Measurements from ENCODE around the gene TACR1. TPM values are rescaled to one million over a fixed set of nuclear protein-coding genes. Genes with fewer than 3 reads are reported as not detected.

Gene TACR1
- total RNA-seq, 1 experiment from 2014 or later = not detected

DNA sequence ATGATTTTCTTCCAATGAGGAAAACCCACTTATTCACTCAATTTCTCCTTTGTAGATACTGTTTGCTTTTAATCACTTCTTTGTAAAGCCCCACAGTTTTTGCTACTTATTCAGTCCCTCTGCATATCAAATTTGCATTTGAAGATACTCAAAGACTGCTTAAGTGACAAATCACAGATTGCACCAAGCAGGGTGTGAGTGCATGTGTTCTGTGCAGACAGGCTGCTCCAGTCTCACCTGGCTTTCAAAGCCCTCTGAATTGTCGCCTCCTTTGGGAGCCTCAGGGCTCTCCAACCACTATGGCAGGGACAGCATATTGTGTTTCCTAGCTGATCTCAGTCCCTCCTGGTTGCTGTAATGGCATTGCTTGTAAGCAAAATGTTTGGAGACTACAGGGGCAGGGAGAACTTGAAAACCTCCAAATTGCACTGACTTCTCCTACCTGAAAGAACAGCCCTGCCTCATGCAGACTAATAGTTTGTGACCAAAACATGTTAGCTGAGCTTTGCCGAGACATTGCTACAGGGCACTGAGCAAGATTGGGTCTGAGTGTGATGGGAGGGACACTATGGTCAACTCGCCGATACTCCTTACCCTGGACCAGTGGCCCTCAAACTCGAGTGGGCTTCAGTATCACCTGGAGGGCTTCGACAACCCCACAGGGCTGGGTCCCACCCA lies 144.0 kb downstream of the TACR1 start (continued):
- TF ChIP-seq, protein P1, sequence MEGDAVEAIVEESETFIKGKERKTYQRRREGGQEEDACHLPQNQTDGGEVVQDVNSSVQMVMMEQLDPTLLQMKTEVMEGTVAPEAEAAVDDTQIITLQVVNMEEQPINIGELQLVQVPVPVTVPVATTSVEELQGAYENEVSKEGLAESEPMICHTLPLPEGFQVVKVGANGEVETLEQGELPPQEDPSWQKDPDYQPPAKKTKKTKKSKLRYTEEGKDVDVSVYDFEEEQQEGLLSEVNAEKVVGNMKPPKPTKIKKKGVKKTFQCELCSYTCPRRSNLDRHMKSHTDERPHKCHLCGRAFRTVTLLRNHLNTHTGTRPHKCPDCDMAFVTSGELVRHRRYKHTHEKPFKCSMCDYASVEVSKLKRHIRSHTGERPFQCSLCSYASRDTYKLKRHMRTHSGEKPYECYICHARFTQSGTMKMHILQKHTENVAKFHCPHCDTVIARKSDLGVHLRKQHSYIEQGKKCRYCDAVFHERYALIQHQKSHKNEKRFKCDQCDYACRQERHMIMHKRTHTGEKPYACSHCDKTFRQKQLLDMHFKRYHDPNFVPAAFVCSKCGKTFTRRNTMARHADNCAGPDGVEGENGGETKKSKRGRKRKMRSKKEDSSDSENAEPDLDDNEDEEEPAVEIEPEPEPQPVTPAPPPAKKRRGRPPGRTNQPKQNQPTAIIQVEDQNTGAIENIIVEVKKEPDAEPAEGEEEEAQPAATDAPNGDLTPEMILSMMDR (IDR thresholded peaks at IDR 0.05 in 2 of 3, conservative IDR thresholded peaks at IDR 0.05 in 1 of 3; ENCODE audit: borderline replicate concordance in 1 of 3, insufficient read depth in 1 of 3, low read depth in 2 of 3, low read length in 2 of 3) = no peak
- TF ChIP-seq, protein P2, sequence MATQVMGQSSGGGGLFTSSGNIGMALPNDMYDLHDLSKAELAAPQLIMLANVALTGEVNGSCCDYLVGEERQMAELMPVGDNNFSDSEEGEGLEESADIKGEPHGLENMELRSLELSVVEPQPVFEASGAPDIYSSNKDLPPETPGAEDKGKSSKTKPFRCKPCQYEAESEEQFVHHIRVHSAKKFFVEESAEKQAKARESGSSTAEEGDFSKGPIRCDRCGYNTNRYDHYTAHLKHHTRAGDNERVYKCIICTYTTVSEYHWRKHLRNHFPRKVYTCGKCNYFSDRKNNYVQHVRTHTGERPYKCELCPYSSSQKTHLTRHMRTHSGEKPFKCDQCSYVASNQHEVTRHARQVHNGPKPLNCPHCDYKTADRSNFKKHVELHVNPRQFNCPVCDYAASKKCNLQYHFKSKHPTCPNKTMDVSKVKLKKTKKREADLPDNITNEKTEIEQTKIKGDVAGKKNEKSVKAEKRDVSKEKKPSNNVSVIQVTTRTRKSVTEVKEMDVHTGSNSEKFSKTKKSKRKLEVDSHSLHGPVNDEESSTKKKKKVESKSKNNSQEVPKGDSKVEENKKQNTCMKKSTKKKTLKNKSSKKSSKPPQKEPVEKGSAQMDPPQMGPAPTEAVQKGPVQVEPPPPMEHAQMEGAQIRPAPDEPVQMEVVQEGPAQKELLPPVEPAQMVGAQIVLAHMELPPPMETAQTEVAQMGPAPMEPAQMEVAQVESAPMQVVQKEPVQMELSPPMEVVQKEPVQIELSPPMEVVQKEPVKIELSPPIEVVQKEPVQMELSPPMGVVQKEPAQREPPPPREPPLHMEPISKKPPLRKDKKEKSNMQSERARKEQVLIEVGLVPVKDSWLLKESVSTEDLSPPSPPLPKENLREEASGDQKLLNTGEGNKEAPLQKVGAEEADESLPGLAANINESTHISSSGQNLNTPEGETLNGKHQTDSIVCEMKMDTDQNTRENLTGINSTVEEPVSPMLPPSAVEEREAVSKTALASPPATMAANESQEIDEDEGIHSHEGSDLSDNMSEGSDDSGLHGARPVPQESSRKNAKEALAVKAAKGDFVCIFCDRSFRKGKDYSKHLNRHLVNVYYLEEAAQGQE (IDR thresholded peaks at IDR 0.05; ENCODE audit: low read depth) = no peak
- no peak for TF ChIP-seq POLR2AphosphoS5 (IDR thresholded peaks at IDR 0.05; ENCODE audit: low read depth, low read length)
- TF ChIP-seq ZNF274 (IDR thresholded peaks at IDR 0.05; ENCODE audit: low read depth, low read length) = no peak

DNA sequence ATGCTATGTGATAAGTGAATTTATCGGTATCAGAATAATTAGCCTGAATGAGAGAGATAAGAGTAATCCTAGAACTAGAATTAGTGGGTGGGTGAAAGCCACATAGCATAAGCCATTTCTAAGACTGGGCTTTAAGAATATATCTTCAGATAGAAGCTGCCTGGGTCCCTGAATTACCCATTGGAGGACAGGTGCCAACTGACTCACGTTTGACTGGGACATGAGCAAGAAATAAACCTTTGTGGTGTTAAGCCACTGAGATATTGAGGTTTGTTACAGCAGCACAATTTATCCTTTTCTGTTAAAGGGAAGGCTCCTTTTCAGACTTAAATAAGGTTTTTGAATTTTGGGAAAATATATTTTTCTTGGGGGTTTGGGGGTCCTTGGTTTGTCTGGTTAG lies 145.0 kb downstream of the TACR1 start:
- Histone ChIP-seq H3K9me3 (ENCODE audit: control insufficient read depth in 1 of 2, insufficient read depth in 1 of 2, low read depth in 1 of 2, low read length in 2 of 2) (no peaks in the 10 kb centered on the region), H3K79me2 (ENCODE audit: insufficient read depth, low read length) (no peaks in the 10 kb centered on the region), H3K27ac (ENCODE audit: low read depth, low read length) (no peak overlapping the region), H3K4me3 (replicated peaks in 1 of 2; ENCODE audit: low read depth in 1 of 2, low read length in 2 of 2) (no peak overlapping the region), H4K20me1 (ENCODE audit: insufficient read depth) (no peaks in the 10 kb centered on the region), H3K9ac (ENCODE audit: low read length) (no peak overlapping the region), H3K9me2 (ENCODE audit: insufficient read depth) (no peaks in the 10 kb centered on the region), H3K27me3 (ENCODE audit: insufficient read depth, low read length) (peaks cover 10% of the 10 kb centered on the region; the same call in 1 of the 2 replicates), H3K4me2 (ENCODE audit: low read length) (no peak overlapping the region), H3K4me1 (ENCODE audit: control insufficient read depth in 1 of 2, insufficient read depth in 2 of 2, low read length in 2 of 2) (no peaks in the 10 kb centered on the region), H2AFZ (ENCODE audit: low read depth, low read length, poor library complexity, severe bottlenecking) (no peak overlapping the region), H3K36me3 (ENCODE audit: control insufficient read depth in 1 of 2, insufficient read depth in 2 of 2, low read length in 2 of 2) (no peaks in the 10 kb centered on the region)
- RAD21 ChIA-PET (ENCODE audit: low non-redundant PET in 1 of 2, low total read pairs in 2 of 2, uncharacterized antibody in 2 of 2, unreplicated experiment in 2 of 2) = no interaction called here
- POLR2A ChIA-PET = no interaction called here
- intact Hi-C loops (cut with micrococcal nuclease) = loop anchor here (10.0 kb wide), 2 partner anchors 119 to 359 kb away; no protein-coding TSS in a partner anchor
- CTCF ChIA-PET = no interaction called here
- no TSS peak for BruUV-seq (replicated peaks)
- ATAC-seq (no peak), DNase-seq (ENCODE audit: low read depth, low spot score) (no peak)
- no peak for TF ChIP-seq POLR2A (IDR thresholded peaks at IDR 0.05; ENCODE audit: borderline replicate concordance, extremely low read depth, insufficient read depth, insufficient read length)
- TF ChIP-seq, protein P3, sequence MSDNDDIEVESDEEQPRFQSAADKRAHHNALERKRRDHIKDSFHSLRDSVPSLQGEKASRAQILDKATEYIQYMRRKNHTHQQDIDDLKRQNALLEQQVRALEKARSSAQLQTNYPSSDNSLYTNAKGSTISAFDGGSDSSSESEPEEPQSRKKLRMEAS (IDR thresholded peaks at IDR 0.05) = no peak
- no peak for TF ChIP-seq SIN3A (IDR thresholded peaks at IDR 0.05; ENCODE audit: low read depth)
- TF ChIP-seq, protein P4, sequence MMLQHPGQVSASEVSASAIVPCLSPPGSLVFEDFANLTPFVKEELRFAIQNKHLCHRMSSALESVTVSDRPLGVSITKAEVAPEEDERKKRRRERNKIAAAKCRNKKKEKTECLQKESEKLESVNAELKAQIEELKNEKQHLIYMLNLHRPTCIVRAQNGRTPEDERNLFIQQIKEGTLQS (IDR thresholded peaks at IDR 0.05) = no peak
- no peak for TF ChIP-seq SP1 (IDR thresholded peaks at IDR 0.05; ENCODE audit: low read depth)
- no peak for TF ChIP-seq EZH2phosphoT487 (IDR thresholded peaks at IDR 0.05; ENCODE audit: borderline replicate concordance)
- TF ChIP-seq CBX3 (IDR thresholded peaks at IDR 0.05; ENCODE audit: low read depth) = no peak
- no peak for TF ChIP-seq TCF7L2 (IDR thresholded peaks at IDR 0.05; ENCODE audit: borderline replicate concordance, extremely low read depth, insufficient read depth, insufficient read length)

Data from HCT116 (cell line).